HG03025 (cell line): Measurements from ENCODE around the gene OTUD3.
"Not testable (repeated sequence)": the region's sequence is repeated elsewhere in the genome, so short reads cannot be mapped to it uniquely, and the experiment has no call there.

ENCODE experiments used
- ATAC-seq: cut with Tn5 transposase; IDR thresholded peaks from one replicate; pipeline ENCODE4 v1.9.1; 2021; ENCODE audit warnings: mild to moderate bottlenecking, moderate library complexity; ENCODE audit not compliant: unreplicated experiment, low FRiP score

OTUD3 gene

DNA sequence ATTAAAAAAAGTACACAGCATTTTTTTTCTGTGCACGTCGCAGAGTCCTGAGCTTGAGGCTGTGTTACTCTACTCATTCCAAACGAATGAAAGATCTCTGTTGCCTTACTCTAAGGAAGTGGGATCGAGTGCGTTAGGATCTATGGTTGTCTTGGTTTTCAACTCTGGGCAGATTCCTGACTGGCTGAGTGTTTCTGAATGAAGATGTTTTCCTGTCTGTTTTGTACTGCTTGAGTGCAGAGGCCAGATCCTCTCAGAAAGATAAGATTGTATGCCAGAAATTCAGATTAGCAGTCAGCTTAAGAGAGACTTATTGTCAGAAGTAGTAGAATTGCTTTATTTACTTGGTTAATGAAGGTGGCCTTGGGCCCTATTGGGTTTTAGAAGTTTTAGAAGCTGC is 27.2 kb downstream of the OTUD3 start:
- no peak for ATAC-seq

DNA sequence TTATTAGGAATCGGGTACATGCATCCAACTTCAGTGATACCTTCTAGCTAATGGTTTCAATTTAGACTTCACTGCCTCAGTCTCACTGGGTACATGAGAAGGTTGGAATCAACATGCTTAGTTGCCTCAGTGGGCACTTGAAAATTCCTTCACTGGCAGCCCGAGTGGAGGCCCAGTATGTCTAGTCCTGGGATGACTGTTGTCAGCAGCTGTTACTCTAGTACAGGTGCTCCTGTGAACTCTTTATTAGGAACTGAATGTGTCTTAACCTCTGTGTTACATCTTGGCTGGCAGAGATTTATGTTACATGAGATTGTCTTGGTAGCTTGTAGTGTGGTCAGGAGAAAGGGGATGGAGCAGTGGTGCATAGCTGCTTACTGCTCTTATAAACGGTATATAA is 27.8 kb downstream of the OTUD3 start:
- no peak for ATAC-seq

DNA sequence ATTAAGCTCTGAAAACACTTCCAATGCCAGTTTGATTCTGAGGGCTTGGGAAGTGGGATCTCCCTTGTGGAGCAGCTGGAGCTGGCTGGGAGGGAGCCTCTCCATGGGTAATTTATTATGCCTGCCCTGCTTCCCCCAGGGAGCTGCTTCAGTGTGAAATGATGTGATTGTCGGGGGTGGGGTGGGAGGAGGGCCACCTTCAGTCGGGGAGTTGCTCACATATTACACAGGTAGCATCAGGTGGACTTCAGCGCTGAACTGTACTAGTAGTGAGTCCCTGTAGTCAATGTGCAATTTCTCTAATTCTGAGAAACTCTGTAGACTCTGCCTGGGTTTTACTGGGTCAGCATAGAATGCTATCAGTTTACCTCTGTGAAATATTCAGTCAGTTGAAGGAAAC is 28.5 kb downstream of the OTUD3 start:
- no peak for ATAC-seq

DNA sequence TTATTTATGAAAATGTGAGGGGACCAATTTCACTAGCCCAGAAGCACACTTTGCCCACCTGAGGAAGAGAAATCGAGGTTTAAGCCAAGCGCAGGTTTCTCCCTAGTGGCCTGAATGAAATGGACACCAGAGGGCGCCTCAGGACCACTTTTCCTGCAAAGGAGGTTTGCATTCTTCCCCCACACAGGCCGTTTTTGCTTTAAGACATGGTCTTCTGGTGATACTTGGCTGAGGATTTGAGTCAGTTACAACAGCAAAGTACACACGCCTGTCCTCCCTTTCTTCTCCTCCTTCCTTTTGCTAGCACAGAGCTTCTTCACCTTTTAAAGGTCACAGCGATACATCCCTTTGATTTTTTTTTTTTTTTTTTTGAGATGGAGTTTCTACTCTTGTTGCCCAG is 35.9 kb downstream of the OTUD3 start:
- no peak for ATAC-seq

DNA sequence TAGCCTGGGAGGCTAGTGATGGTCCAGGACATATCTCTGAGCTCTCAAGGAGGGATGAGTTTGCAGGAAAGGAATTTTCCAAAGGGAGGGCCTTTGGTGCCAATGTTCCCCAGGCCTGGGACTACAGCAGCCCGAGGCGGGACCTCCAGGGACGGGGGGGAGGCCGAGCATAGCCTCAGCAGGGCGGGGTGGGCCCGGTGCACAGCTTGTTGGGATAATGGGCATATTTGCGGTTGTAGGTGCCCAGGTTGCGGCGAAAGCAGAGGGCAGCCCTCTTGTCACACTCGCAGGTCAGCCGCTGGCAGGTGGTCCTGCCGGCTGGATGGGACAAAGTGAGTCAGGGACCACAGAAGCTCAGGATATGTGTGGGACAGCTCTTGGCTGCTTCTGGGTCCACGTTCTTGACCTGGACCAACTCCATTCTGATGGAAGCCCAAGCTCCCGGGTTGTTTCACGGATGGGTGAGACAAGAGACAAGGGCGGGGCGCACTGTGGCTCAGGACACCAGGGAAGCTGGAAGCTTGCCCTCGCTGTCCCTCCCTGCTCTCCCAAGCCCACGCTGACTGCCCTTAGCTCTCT is 38.0 kb downstream of the OTUD3 start:
- ATAC-seq = no peak

DNA sequence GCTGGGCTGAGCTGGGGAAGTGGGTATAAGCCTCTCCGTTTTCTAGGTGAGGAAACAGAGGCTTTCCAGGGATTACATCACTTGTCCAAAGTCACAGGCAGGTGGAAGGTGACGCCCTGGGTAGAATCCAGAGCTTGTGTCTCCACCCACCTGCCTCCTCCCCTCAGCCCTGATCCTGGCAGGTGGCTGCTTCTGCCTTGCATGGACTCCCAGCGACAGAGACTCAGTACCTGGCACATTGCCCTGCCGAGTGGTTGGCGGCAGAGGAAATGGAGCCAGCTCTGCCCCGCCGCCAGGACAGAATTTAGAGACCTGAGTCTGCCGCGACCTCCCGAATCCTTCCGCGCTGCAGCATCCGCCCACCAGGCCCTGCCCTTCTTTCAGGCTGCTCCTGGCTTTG is 39.1 kb downstream of the OTUD3 start:
- no peak for ATAC-seq

DNA sequence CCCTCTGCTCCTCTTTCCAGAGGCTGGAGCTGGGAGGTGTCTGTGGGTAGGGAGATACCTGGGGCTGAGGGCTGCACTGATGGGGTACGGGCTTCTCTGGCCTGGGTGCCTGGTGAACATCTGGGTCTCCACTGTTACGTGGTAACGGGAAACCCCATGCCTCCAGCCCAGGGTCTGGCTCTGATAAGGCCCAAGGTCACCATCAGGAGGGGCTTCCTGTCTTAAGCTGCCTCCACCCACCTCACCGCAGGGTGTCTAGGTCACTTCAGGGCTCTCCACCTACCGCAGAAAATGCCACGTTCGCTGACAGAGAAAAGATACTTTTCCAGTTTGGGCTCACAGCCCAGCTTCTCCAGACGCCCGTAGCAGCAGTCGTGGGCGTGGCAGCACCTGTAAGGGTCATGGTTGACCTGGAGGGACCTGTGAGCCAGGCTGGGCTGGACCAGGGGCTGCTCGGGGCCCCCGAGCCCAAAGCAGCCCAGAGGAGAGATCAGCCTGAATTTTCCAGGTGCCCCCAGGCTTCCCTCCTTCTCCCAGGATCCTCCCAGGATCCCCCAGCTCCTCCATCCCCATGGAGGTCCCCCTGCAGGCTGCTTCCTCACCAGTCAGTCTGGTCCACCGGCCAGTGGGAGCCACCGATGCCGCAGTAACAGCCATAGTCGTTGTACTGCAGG is 40.0 kb downstream of the OTUD3 start:
- no peak for ATAC-seq

DNA sequence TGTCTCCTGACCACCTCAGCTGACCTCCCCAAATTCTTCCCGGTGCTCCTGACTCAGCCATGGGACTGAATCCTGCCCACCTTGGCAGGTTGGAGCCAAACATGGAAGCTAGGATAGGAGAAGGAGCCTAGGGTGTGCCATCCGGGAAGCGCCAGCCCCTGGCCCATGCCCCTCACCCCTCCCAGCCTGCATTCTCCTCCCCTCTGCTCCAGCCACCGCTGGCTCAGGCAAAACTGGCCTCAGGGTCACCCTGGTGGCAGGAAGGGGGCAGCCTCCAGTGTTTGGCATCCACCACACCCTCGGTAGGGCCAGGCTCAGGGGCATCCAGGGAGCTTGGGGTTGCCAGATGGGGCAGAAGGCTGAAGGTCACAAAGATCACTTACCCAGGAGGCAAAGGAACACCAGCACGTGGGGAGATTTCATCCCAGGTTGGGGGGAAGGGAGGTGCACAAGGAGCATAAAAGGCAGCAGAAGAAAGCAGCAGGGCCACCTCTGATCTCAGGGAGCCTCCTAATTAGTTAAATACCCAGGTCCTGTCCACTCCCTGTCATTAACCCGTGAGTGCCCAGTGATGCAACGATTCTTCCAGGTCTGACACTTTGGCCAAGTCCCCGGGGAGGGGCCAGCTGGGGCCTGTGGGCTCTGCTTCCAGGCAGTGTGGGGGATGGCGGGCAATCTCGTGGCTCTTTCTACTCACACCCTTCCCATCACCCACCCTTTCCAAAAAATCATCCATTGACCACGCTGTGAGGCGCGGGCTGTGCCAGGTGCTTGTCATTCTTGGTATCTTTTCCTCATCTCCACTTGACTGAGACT is 41.1 kb downstream of the OTUD3 start, which contains the start of gene PLA2G2E:
PLA2G2E (minus strand) TSS at position 481 of the 816 bp plus-strand sequence; CDS start at position 423, 58 bp downstream.
- no peak for ATAC-seq

DNA sequence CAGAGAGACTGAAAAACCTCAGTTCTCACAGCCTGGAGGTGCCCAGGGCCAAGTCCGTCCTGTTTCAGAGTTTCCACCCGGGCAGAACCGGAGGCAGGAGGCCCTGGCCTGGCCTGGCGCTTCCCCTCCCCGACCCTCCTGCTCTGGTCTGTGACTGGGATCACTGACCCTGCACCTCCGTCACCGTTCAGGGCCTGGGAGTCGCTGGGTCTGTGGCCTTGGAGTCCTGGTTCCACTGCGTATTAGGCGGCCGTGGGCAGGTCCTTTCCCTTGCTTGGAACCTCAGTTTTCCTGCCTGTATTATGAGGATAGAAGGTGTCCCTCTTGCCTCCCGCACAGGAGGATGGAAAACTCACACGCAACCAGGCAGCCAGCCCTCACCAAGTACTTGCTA is 41.8 kb downstream of the OTUD3 start:
- ATAC-seq = no peak

DNA sequence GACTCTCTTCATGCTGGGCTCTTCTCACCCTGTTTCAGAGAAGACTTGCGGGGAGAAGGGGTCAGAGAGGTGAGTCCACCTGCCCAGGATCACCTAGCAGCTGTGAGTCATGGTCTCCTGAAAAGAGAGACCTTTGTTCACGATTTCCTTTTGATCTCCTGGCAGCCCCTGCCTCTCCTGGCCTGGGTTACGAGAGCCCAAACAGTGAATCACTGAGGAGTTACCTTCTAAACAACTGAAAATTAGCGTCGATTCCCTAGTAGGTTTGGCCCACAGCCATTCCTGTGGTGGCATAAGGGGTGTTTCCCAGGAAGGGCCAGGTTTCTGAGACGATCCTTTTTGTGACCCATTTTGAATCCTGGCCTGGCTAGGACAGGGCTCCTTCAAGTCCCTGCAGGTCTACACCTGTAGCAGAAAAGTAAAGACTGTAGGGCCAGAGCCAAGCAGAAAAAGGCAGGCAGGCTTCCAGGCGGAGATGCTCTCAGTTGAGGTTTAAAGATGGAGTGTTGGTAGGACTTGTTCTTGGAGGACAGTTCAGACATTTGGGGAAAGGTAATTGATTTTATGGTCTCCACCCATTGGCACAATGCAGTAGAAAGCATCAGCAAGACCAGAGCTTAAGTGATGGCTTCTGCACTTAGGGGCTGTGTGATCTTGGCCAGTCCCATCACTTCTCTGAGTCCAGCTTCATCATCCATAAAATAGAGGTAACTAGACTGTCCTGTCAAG is 43.3 kb downstream of the OTUD3 start:
- no peak for ATAC-seq

DNA sequence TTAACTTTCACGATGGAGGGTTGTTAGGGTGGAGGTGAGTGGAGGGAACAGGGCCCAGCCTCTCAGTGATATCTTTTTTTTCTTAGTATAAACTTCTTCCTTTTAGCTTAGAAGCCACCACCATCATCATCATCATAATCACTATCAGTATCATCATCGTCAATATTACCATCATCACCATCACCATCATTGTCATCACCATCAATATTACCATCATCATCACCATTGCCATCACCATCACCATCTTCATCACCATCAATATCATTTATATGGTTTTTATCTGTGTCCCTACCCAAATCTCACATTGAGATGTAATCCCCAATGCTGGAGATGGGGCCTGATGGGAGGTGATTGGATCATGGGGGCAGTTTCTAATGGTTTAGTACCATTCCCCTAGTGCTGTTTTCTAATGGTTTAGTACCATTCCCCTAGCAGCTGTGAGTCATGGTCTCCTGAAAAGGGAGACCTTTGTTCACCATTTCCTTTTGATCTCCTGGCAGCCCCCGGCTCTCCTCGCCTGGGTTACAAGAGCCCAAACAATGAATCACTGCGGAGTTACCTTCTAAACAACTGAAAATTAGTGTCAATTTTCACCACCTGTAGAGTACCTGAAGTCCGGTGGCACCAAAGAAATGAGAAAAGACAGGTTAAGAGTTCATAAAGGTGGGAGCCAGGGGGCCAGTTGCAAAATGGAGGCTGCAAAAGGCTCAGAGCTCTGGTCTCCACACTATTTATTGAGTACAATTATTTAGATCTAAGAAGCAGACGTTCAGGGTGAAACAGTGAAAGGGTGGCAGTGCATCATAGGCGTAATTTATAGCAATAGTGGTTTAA is 44.3 kb downstream of the OTUD3 start:
- ATAC-seq = no peak

DNA sequence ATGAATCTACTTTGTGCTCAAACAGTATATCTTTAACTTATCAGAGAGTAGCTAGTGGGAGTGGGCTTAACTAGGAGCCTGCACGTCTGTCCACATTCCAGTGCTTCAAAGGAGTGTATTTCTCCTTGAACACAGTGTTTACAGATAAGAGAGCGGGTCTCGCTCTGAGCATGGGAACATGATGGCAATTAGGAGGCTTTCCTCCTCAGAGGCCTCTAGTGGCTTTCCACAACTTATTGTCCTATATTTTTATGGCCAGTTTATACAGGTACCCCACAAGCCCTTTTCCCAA is 44.9 kb downstream of the OTUD3 start:
- not testable (repeated sequence) for ATAC-seq

DNA sequence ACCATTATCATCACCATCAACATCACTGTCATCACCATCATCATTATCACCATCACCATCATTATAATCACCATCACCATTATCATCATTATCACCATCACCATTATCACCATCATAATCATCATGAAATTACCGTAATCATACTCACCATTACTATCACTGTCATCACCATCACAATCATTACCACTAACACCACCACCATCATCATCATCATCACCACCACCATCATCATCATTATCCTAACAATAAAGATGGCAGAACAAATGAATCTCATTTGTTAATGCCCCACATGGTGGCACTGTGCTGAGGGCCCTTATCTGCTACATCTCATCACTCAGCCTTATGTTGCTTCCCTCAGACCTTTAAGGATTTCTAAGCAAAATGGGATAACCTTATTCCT is 50.7 kb downstream of the OTUD3 start:
- ATAC-seq = no peak

DNA sequence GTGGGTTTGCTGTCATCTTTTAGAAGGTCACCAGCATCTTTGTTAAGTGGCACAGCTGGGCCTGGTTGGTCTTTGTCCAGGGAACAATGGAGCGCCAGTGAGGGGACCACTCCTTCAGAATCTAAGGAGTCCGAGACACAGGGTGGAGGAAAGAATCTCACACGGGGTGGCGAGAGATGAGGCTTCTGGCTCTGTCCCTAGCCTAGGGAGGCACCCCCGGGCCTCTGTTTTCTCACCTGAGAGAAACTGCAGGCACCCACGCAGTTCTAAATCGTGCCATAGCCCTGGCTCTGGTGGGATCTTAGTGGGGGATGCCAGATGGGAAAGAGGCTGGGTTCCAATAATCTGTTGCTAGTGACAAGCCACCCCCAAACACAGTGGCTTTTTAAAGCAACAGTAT is 52.1 kb downstream of the OTUD3 start:
- no peak for ATAC-seq

DNA sequence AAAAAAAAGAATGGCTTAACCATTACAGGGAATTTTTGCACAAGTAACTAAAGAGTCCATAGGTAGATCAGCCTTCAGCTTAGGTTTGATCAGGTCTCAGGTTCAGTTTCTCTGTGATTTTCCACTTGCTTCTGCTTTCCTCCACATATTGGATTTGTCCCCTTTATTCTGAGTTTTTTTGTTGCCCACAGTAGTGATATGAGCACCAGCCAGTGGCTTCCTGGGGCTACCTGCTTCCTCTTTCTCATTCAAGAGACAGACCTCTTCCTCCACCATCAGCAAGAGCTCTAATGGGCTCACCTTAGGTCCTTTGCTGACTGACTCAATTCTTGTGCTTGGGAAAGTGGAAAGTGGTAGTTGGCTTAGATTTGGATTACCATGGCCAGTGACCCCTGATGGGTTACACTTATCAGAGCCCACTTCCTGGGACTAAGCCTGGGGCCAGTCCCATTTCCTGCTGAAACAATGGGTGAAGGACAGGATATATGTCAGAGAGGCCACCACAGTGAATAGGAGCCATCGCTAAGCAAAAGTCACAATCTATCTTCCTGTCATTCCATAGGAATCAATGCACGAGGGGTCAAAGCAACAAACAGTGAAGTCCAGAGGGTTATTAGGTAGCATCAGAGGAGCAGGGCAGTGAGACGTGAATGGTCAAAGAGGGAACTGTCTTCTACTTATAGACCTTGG is 54.0 kb downstream of the OTUD3 start:
- no peak for ATAC-seq

DNA sequence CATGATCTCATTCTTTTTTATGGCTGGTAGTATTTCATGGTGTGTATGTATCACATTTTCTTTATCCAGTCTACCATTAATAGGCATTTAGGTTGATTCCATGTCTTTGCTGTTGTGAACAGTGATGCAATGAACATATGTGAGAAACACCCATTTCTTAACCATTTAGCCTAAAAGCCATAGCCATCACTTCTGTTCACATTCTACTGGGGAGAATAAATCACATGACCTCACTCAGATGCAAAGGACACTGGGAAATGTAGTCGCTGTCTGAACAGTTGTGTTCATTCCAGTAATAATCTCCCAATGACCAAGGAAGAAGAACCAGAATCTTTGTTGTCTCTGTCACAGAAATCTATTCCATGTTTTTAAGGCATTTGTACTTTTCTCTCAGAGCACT is 56.3 kb downstream of the OTUD3 start:
- no peak for ATAC-seq

DNA sequence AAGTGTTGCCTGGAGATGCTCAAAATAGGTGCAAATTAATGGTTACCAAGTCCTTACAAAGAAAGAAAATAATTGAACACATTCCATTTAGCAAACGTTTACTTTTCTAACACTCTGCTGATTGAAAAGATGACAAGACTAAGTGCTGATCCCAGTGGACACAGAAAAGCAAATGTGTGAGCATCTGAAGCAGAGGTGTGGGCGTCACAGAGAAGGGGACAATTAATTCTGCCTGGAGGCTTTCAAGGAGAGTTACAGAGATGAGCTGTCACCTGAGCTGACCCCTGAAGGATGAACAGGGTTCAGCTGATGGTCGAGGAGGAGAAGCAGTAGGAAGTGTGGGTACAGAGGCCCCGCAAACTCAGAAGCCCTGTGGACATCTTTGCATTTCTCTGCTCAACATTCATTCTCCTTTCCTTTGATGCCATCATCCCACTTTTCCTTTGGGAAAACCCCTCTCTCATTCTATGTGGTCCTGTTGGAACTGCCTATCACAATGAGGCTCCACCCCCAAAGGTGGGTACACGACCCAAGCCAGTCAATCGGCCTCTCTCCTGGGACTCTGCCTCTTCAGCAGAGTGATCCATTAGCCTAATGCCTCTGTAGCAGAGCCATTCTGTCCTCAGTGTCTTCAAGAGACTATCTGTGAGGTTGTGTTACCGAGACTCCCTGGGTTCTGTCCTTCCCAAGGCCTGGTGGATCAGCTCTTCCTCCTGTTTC is 58.5 kb downstream of the OTUD3 start:
- ATAC-seq = no peak

DNA sequence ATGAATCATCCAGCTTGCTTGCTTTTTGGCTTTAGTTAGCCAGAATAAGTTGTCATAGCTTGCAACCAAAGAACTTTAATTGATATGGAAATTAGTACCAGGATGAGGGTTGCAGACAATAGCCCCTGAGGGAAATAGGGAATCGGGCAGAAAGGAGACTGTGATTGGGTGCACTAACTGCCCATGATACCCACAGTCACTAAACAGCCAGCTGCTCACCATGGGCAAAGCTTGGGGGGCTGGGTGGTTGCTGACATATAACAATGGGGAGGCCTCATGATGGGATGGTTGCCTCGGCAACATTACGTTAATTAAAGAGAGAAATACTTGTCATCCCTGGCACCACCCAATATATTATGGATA is 59.0 kb downstream of the OTUD3 start:
- ATAC-seq = no peak

DNA sequence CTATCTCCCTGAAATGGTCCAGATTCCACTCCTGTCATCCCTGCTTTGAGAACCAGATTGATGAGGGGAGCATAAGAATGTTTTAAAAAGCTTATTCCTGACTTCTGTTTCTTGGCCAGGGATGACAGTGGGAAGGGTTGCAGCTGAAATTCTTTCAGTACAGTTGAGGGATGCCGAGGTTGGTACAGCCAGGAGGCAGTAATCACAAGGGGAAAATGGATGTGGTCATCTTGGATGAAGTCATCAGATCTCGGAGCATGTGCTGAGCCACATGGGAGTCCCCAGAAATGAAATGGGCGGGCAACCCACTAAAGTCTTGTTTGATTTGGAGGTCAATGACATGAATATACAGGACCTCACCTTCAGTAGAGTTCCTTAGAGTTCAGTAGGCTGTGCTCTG is 59.9 kb downstream of the OTUD3 start:
- no peak for ATAC-seq
